GM18873 (cell line): ENCODE results near the gene ZBTB47.

ENCODE experiments used
- ATAC-seq: cut with Tn5 transposase; IDR thresholded peaks from one replicate; pipeline ENCODE4 v1.9.1; 2021; ENCODE audit warnings: mild to moderate bottlenecking, moderate library complexity, moderate number of reproducible peaks; ENCODE audit not compliant: unreplicated experiment, low FRiP score

The ZBTB47 gene

DNA sequence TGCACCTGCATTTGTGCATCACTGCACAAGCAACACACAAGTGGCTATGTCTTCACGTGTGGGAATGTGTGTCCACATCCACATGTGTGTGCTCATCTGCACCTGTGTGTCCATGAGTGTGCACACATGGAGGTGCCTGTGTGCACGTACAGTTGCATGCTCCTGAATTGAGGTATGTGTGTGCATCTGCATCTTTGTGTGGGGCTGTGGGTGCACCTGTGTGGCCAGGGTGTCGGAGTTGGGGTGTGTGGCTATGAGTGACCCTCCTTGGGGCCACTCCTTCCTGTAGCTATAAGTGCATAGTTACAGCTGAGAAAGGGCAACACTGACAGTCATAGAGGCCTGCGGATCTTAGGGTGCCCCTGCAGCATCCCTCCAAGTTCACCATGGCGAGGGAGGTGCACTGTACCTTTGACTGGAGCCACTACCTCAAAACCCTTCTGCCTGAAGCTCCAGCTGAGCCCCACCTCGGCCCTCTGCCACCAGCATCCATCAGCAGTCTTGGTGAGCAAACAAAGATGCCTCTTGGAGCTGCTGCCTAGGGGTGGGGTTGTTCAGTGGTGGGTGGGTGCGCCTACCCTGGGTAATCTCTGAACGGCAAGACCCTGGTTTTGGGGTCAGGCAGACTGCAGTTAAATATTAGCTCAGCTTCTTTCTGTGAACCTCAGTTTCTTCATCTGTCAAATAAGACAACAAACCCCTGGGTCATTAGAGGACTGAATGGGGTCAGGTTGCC, 54.3 kb downstream of the ZBTB47 start:
- ATAC-seq: no peak

DNA sequence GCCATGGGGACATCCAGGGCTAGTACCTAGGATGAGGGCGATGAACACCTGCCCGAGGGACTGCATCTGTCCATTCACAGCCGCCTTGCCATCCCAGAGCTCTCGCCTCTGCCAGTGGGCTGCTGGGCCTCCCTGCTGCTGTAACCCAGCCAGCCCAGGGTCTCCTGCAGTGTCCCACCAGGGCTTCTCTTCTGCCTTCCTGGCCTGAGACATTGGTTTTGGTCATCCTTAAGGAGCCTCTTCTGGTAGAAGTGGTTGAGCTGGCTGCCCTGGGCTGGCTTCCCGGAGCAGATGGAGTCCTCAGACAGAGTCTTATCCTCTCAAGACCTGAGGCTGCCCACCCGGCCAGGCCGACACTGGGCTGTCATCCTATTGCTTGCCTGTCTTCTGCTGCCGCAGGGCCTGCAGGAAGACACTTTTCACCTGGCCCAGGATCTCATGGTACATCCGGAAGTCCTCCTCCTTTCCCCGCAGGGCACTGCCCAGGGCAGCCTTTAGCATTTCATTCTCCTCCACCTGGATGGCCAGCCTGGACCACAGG, 55.2 kb downstream of the ZBTB47 start:
- no peak for ATAC-seq

DNA sequence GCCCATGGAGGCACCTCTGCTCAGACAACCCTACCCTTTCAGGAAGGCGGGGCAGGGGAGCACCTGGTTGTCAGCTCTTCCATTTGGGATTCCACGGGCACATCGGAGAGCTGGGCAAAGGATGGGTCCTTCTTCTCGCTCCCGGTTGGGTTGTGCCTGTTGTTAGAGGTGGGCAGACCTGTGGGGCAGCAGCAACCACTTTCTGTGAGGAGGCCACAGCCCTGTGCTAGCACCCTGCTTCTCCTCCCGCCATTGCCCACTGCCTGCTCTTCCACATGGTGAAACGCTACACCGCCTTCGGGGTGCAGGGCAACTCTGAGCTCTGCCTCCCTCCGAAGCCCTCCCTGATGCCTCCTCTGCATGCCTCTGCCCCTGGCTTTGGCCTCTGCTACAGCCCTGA, 56.1 kb downstream of the ZBTB47 start:
- no peak for ATAC-seq

DNA sequence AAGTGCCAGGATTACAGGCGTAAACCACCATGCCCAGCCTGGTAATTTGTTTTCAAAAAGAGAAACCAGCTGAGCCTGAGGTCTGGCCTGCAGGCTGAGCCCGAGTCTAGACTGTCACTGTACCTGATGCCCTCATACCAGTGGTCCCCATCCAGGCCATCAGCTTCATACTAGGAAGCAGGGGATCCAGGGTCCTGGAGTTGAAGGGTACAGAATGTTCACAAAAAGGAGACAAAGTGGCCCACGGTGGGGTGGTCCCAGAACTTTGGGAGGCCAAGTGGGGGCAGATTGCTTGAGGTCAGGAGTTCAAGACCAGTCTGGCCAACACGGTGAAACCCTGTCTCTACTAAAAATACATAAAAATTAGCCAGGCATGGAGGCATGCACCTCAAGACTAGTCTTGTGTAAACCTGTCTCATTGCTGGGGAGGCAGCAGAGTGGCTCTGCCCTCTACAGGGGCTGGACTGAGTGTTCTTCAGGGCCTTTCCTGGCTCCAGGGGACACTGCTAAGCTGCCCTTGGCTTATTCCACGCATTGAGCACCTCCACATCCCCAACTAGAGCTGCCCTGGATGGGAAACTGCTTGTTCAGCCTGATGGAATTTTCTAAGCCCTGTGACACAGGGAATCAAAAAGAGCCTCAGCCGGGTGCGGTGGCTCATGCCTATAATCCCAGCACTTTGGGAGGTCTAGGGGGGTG, 57.0 kb downstream of the ZBTB47 start:
- ATAC-seq: no peak

DNA sequence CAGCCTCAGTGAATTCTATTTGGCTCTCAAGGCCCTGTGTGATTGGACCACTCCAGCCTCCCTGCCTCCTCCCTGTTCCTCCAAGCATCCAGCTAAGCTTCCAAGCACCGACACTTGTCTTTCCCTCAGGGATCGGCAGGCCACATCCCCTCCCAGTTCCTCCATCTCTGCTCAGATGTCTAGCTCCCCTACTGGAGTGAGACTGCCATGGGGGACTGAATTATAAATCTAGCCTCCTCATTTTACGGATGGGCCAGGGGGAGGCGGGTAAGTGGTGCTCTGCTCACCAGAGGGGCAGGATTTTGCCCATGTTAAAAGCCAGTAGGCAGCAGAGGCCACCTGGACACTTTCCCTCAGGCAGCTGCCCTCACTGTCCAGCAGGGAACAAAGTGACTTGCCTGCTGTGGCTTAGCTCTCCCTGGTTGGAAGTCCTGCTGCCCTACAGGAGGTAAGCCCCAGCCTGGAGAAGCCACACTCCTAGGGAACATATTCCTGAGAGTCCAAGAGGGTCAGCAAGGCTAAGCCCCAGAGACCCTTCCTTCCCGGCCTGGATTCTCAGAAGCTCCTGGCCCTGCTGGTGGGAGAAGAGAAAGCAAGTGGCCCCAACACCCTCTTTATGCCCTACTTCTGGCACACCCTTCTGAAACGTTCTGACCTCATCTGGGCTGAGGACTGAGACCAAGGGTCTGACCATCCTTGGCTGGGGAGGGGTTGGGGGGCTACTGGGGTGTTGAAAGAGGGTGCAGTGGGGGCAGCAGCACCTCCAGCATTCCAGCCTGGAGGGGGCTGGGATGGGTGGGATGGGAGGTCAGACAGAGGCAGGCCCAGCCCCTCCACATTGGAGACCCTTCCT, 58.2 kb downstream of the ZBTB47 start:
- no peak for ATAC-seq

DNA sequence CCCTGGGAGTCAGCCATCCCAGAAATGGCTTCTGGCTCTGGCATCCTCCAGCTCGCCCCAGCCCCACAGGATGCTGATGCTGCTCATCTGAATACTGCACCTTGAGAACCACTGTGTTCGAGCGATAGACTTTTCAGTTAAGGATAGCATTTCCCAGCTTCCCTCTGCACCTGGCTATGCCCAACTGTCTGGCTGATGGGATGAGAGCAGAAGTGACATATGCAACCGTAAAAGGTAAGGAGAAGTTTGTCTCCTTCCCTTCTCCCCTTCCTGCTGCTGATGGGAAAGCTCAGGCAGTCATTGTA, 58.8 kb downstream of the ZBTB47 start:
- ATAC-seq: no peak

DNA sequence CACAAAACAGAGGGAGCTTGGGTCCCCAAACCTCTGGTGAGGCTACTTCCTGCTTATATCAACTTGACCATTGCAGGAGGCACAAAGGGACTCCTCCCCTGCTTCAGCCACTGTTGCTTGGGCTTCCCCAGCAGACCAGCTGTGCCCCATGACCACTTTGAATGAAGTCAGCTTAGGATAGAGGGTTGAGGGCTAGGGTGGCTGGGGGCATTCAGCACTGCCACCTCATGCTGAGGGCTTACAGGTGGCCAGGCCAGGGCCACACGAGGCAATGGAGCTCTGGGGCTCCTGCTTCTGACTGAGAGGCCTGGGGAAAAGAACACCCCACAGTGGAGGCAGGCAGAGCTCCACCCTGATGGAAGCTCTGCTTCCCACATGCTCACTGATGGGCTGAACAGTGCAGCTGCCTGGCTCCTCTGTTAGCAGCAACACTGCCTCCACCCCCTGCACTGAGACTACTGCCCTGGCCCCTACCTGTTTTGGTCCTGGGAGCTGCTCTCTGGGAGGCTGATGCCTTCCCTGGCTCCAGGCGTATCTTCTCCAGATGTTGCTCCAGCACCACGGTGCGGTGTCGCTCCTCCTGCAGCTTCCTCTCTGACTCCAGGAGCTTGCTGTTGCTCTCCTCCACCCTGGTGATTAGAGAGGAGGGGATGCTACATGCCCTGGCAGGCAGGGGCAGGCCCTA, 59.3 kb downstream of the ZBTB47 start:
- ATAC-seq: no peak

- ATAC-seq: no peak
Observed at GRCh38 chr3:42713747-42714146, 60.2 kb downstream of the ZBTB47 start.

DNA sequence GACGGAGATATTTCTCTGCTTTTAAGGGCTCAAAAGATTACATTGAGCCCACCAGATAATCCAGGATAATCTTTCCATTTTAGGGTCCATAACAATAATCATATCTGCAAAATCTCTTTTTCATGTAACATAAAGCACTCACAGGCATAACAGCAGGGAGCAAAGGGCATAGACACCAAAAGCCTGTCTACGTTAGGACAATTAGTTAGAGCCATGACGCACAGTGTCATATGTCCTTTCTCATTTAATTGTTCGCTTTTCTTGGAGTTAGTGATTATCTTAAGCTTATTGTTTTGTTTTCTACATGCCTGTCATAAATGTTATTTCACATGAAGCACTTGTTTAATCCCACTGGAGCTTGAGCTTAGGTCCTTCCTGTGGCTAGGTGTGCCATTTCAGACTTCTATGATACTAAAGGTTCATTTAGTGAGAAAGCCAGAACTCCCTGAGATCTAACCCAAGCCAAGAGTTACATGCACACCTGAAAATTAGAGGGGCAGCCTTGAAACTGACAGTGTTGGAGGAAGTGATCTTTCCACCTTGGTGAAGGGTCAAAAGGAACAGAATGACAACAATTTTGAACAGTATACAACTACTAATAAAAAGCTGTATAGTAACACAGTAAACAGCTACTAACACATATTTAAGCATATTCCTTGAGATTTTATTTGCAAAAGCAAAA, 60.8 kb downstream of the ZBTB47 start:
- no peak for ATAC-seq
